ENCODE measurements around the gene FSTL5. TPM values are rescaled to one million over a fixed set of nuclear protein-coding genes. Genes with fewer than 3 reads are reported as not detected.

FSTL5 gene
- total RNA-seq, 1 experiment from 2014 or later: not detected

- H3K36me3 Mint-ChIP-seq (ENCODE audit: insufficient read depth, unreplicated experiment): no peaks in the 10 kb centered on the region
- CTCF ChIA-PET: no interaction called here
- no TSS peak for BruUV-seq (replicated peaks)
- H3K4me1 Mint-ChIP-seq (ENCODE audit: insufficient read depth, unreplicated experiment): no peaks in the 10 kb centered on the region
- intact Hi-C loops (cut with micrococcal nuclease): no loop called here
- no peak for DNase-seq (ENCODE audit: unreplicated experiment)
- no peaks in the 10 kb centered on the region for H3K9me3 Mint-ChIP-seq (ENCODE audit: unreplicated experiment)
- H3K27ac Mint-ChIP-seq (ENCODE audit: low read depth, unreplicated experiment): no peak overlapping the region
- no peak for TF ChIP-seq CTCF (IDR thresholded peaks at IDR 0.05; ENCODE audit: unreplicated experiment)
- H3K4me3 Mint-ChIP-seq (ENCODE audit: unreplicated experiment): no peak overlapping the region
- no peaks in the 10 kb centered on the region for H3K27me3 Mint-ChIP-seq (ENCODE audit: insufficient read depth, unreplicated experiment)
- POLR2A ChIA-PET: no interaction called here
Observed at GRCh38 chr4:161530710-161531109, 633.1 kb downstream of the FSTL5 start.

GRCh38 chr4:161525121-161525520 is 638.7 kb downstream of the FSTL5 start:
- TF ChIP-seq CTCF (IDR thresholded peaks at IDR 0.05; ENCODE audit: unreplicated experiment): no peak
- ChIA-PET POLR2A (no interaction called here), CTCF (interaction anchor here (0.7 kb wide), 1 partner anchor 19 kb away, joined by 4 read pairs; no protein-coding TSS in a partner anchor)
- no peaks in the 10 kb centered on the region for H3K9me3 Mint-ChIP-seq (ENCODE audit: unreplicated experiment)
- intact Hi-C loops (cut with micrococcal nuclease): no loop called here
- no peaks in the 10 kb centered on the region for H3K27me3 Mint-ChIP-seq (ENCODE audit: insufficient read depth, unreplicated experiment)
- peaks cover 4% of the 10 kb centered on the region for H3K4me1 Mint-ChIP-seq (ENCODE audit: insufficient read depth, unreplicated experiment)
- H3K36me3 Mint-ChIP-seq (ENCODE audit: insufficient read depth, unreplicated experiment): no peaks in the 10 kb centered on the region
- no peak overlapping the region for H3K27ac Mint-ChIP-seq (ENCODE audit: low read depth, unreplicated experiment)
- no peak overlapping the region for H3K4me3 Mint-ChIP-seq (ENCODE audit: unreplicated experiment)
- no peak for DNase-seq (ENCODE audit: unreplicated experiment)
- no TSS peak for BruUV-seq (replicated peaks)

GRCh38 chr4:161522031-161522430 is 641.8 kb downstream of the FSTL5 start:
- no peak for DNase-seq (ENCODE audit: unreplicated experiment)
- H3K36me3 Mint-ChIP-seq (ENCODE audit: insufficient read depth, unreplicated experiment): no peaks in the 10 kb centered on the region
- ChIA-PET POLR2A (no interaction called here), CTCF (interaction anchor here (0.6 kb wide), 1 partner anchor 811 kb away, joined by 3 read pairs; no protein-coding TSS in a partner anchor)
- no peak for TF ChIP-seq CTCF (IDR thresholded peaks at IDR 0.05; ENCODE audit: unreplicated experiment)
- peaks cover 4% of the 10 kb centered on the region for H3K4me1 Mint-ChIP-seq (ENCODE audit: insufficient read depth, unreplicated experiment)
- intact Hi-C loops (cut with micrococcal nuclease): no loop called here
- H3K27ac Mint-ChIP-seq (ENCODE audit: low read depth, unreplicated experiment): no peak overlapping the region
- no peak overlapping the region for H3K4me3 Mint-ChIP-seq (ENCODE audit: unreplicated experiment)
- no peaks in the 10 kb centered on the region for H3K9me3 Mint-ChIP-seq (ENCODE audit: unreplicated experiment)
- H3K27me3 Mint-ChIP-seq (ENCODE audit: insufficient read depth, unreplicated experiment): no peaks in the 10 kb centered on the region
- BruUV-seq (replicated peaks): no TSS peak

- POLR2A ChIA-PET: interaction anchor here (0.5 kb wide), 1 partner anchor 78 kb away, joined by 3 read pairs; no protein-coding TSS in a partner anchor
- intact Hi-C loops (cut with micrococcal nuclease): no loop called here
- peaks cover 4% of the 10 kb centered on the region for H3K4me1 Mint-ChIP-seq (ENCODE audit: insufficient read depth, unreplicated experiment)
- H3K27ac Mint-ChIP-seq (ENCODE audit: low read depth, unreplicated experiment): no peak overlapping the region
- CTCF ChIA-PET: no interaction called here
- BruUV-seq (replicated peaks): no TSS peak
- no peaks in the 10 kb centered on the region for H3K9me3 Mint-ChIP-seq (ENCODE audit: unreplicated experiment)
- no peaks in the 10 kb centered on the region for H3K27me3 Mint-ChIP-seq (ENCODE audit: insufficient read depth, unreplicated experiment)
- H3K36me3 Mint-ChIP-seq (ENCODE audit: insufficient read depth, unreplicated experiment): no peaks in the 10 kb centered on the region
- DNase-seq (ENCODE audit: unreplicated experiment): no peak
- TF ChIP-seq CTCF (IDR thresholded peaks at IDR 0.05; ENCODE audit: unreplicated experiment): no peak
- no peak overlapping the region for H3K4me3 Mint-ChIP-seq (ENCODE audit: unreplicated experiment)
Observed at GRCh38 chr4:161519611-161520010, 644.2 kb downstream of the FSTL5 start.
